Anterior cingulate cortex (tissue), 58 donors: ENCODE data around the gene TMEM161A.
"Not testable (repeated sequence)": the region's sequence is repeated elsewhere in the genome, so short reads cannot be mapped to it uniquely, and the experiment has no call there.

Experiments used
- DNase-seq, 58 donors: peaks; one replicate each; lab custom pipeline; 2025; lab: John Stamatoyannopoulos, UW

Gene TMEM161A

GRCh38 chr19:19126102-19126501 is 12.2 kb downstream of the TMEM161A start:
- DNase-seq = no peak

GRCh38 chr19:19123386-19123785 is 14.9 kb downstream of the TMEM161A start:
- no peak for DNase-seq

- DNase-seq = no peak
Measured at GRCh38 chr19:19122902-19123301, 15.4 kb downstream of the TMEM161A start.

- DNase-seq = no peak
Measured at GRCh38 chr19:19121371-19121770, 16.9 kb downstream of the TMEM161A start.

- DNase-seq = peak in 8 of 58 donors; percentile 11 to 80 (median 27)
Measured at GRCh38 chr19:19120308-19121231, 17.7 kb downstream of the TMEM161A start.

- DNase-seq = no peak
Measured at GRCh38 chr19:19119325-19120237, 18.7 kb downstream of the TMEM161A start.

GRCh38 chr19:19115954-19116353 is 22.3 kb downstream of the TMEM161A start:
- peak in 2 of 58 donors; percentile 6 to 20 for DNase-seq

- peak in 15 of 58 donors; percentile 2 to 41 (median 20) for DNase-seq
Measured at GRCh38 chr19:19113040-19113626, 25.1 kb downstream of the TMEM161A start.

GRCh38 chr19:19111967-19112580 is 26.2 kb downstream of the TMEM161A start:
- no peak for DNase-seq

- DNase-seq = no peak
Measured at GRCh38 chr19:19111136-19111835, 27.0 kb downstream of the TMEM161A start.

- DNase-seq = peak in 9 of 58 donors; percentile 7 to 41 (median 18)
Measured at GRCh38 chr19:19110410-19111135, 27.7 kb downstream of the TMEM161A start.

- DNase-seq = no peak
Measured at GRCh38 chr19:19109601-19110000, 28.7 kb downstream of the TMEM161A start.

GRCh38 chr19:19107654-19108053 is 30.6 kb downstream of the TMEM161A start:
- DNase-seq = no peak

- DNase-seq = not testable (repeated sequence)
Measured at GRCh38 chr19:19106938-19107337, 31.3 kb downstream of the TMEM161A start.

- DNase-seq = no peak
Measured at GRCh38 chr19:19106056-19106551, 32.2 kb downstream of the TMEM161A start.

- peak in 1 of 58 donors; percentile 8 for DNase-seq
Measured at GRCh38 chr19:19105365-19106055, 32.8 kb downstream of the TMEM161A start.

GRCh38 chr19:19103167-19103566 is 35.1 kb downstream of the TMEM161A start:
- DNase-seq = no peak

- not testable (repeated sequence) for DNase-seq
Measured at GRCh38 chr19:19102566-19102965, 35.7 kb downstream of the TMEM161A start.
